Upper lobe of right lung (tissue), 1 donor: Measurements from ENCODE around the gene ACAT2. TPM values are rescaled to one million over a fixed set of nuclear protein-coding genes. Genes with fewer than 3 reads are reported as not detected.

ENCODE experiments used
- ATAC-seq: fragments of 200-7000 bp; cut with Tn5 transposase; one replicate; pipeline ENCODE4 v1.9.1; 2020; ENCODE audit warnings: mild to moderate bottlenecking, moderate library complexity
- DNase-seq: peaks from one replicate; pipeline ENCODE4 v3.0.0-alpha.2; 2020
- H3K27ac ChIP-seq: fragments of 200-600 bp; one replicate; pipeline ENCODE4 v1.8.0; 2022
- H3K27me3 ChIP-seq: fragments of 200-600 bp; one replicate; pipeline ENCODE4 v1.8.0; 2022; ENCODE audit warnings: mild to moderate bottlenecking
- H3K36me3 ChIP-seq: fragments of 200-600 bp; one replicate; pipeline ENCODE4 v1.8.0; 2022
- H3K4me1 ChIP-seq: fragments of 200-600 bp; one replicate; pipeline ENCODE4 v1.8.0; 2022
- H3K4me3 ChIP-seq: fragments of 200-600 bp; one replicate; pipeline ENCODE4 v1.8.0; 2022; ENCODE audit warnings: mild to moderate bottlenecking
- H3K9me3 ChIP-seq: fragments of 200-600 bp; one replicate; pipeline ENCODE4 v1.8.0; 2022
- intact Hi-C: fragments of 100-400 bp; cut with DNase I; formaldehyde crosslinking; loops from one replicate; pipeline ENCODE4 v1.11.0; 2022
- total RNA-seq: library from RNA; stranded (reverse); fragmentation: NEBNext Ultra II Directional; extraction: Animal tissue kit (Norgen Biotek cat#: 25700); gene quantifications from one replicate; pipeline ENCODE4 v1.2.1, GENCODE V29; 2021
- TF ChIP-seq, protein P1 (sequence below): fragments of 200-600 bp; IDR thresholded peaks from one replicate; pipeline ENCODE4 v1.8.0; 2022; ENCODE audit warnings: antibody characterized with exemption
- donor health status: DM: no; HTN: yes; CAD: no; lungs with severe emphysema.

ACAT2 gene
- total RNA-seq, 1 donor from 2014 or later: 52.6 TPM

- intact Hi-C loops: no loop called here
- Histone ChIP-seq H3K27ac (no peak overlapping the region), H3K4me3 (no peak overlapping the region), H3K27me3 (no peaks in the 10 kb centered on the region), H3K36me3 (peaks cover 58% of the 10 kb centered on the region), H3K9me3 (no peaks in the 10 kb centered on the region), H3K4me1 (peaks cover 6% of the 10 kb centered on the region)
- TF ChIP-seq, protein P1, sequence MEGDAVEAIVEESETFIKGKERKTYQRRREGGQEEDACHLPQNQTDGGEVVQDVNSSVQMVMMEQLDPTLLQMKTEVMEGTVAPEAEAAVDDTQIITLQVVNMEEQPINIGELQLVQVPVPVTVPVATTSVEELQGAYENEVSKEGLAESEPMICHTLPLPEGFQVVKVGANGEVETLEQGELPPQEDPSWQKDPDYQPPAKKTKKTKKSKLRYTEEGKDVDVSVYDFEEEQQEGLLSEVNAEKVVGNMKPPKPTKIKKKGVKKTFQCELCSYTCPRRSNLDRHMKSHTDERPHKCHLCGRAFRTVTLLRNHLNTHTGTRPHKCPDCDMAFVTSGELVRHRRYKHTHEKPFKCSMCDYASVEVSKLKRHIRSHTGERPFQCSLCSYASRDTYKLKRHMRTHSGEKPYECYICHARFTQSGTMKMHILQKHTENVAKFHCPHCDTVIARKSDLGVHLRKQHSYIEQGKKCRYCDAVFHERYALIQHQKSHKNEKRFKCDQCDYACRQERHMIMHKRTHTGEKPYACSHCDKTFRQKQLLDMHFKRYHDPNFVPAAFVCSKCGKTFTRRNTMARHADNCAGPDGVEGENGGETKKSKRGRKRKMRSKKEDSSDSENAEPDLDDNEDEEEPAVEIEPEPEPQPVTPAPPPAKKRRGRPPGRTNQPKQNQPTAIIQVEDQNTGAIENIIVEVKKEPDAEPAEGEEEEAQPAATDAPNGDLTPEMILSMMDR: no peak
- DNase-seq (no peak), ATAC-seq (no peak)
Measured at GRCh38 chr6:159797554-159797953, 35.7 kb downstream of the ACAT2 start.

GRCh38 chr6:159800141-159800865 lies 38.5 kb downstream of the ACAT2 start, which contains the start of gene PNLDC1:
Gene PNLDC1 (plus strand): TSS chr6:159800276. CDS start chr6:159800308, 32 bp downstream.
- Histone ChIP-seq H3K4me1 (peaks cover 6% of the 10 kb centered on the region), H3K27ac (no peak within 1 kb of the TSS), H3K36me3 (peaks cover 43% of the 10 kb centered on the region), H3K4me3 (no peak within 1 kb of the TSS), H3K27me3 (no peaks in the 10 kb centered on the region), H3K9me3 (no peaks in the 10 kb centered on the region)
- ATAC-seq (peak; percentile 23), DNase-seq (no peak)
- intact Hi-C loops: no loop called here
- TF ChIP-seq, protein P1: no peak

DNA sequence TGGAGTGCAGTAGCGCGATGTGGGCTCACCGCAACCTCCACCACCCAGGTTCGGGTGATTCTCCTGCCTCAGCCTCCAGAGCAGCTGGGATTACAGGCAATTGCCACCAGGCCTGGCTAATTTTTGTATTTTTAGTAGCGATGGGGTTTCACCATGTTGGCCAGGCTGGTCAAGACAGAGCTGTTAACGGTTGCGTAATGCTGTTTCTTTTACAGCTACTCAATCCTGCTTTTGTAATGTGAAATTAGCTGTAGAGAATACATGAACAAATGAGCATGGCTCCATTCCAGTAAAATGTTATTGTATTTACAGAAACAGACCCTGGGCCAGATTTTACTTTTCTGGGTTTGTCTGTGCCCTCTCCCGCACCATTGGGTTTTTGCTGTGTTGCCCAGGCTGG lies 40.1 kb downstream of the ACAT2 start:
- intact Hi-C loops: no loop called here
- peak; percentile 14 for ATAC-seq
- Histone ChIP-seq H3K27ac (no peak overlapping the region), H3K27me3 (no peaks in the 10 kb centered on the region), H3K4me1 (no peaks in the 10 kb centered on the region), H3K9me3 (no peaks in the 10 kb centered on the region), H3K4me3 (no peak overlapping the region), H3K36me3 (peaks cover 31% of the 10 kb centered on the region)
- TF ChIP-seq, protein P1: no peak
- no peak for DNase-seq

GRCh38 chr6:159804504-159804903 lies 42.7 kb downstream of the ACAT2 start:
- H3K9me3 ChIP-seq: no peaks in the 10 kb centered on the region
- ATAC-seq (no peak), DNase-seq (no peak)
- H3K27me3 ChIP-seq: no peaks in the 10 kb centered on the region
- TF ChIP-seq, protein P1: no peak
- H3K4me3 ChIP-seq: no peak overlapping the region
- peaks cover 6% of the 10 kb centered on the region for H3K36me3 ChIP-seq
- no peak overlapping the region for H3K27ac ChIP-seq
- intact Hi-C loops: no loop called here
- H3K4me1 ChIP-seq: no peaks in the 10 kb centered on the region

DNA sequence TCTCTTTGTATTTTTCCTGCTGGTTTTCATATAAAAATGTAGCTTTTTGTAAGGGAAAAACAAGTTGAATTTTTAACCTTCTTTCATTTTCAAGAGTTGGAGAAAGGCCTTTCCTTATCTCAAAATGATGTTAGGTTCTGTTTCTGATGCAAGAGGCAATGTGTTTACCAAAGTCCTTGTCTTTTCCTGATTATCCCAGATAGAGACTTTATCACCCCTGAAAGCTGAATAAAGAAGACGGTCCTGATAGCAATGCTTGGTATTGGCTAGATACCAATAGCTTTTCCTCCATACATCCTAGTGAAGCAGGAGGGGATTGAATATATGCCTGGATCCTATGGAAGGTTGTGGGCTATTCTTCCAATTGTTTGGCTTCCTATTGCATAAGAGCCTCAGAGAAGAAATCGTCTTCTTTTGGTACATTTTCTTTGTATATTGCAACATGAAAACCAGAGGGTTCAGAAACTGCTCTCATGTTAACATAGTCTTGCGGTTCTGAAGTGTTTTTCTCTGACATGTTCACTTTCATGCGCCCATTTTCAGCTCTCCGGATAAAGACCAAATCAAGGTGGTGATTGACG lies 43.7 kb downstream of the ACAT2 start:
- Histone ChIP-seq H3K4me1 (no peaks in the 10 kb centered on the region), H3K9me3 (no peaks in the 10 kb centered on the region), H3K27ac (no peak overlapping the region), H3K36me3 (no peaks in the 10 kb centered on the region), H3K4me3 (no peak overlapping the region), H3K27me3 (no peaks in the 10 kb centered on the region)
- no peak for ATAC-seq
- TF ChIP-seq, protein P1: no peak
- no peak for DNase-seq
- intact Hi-C loops: no loop called here
